SKM-1 (cell line): ENCODE results near the gene SMAD3.
"Not testable (repeated sequence)": the region's sequence is repeated elsewhere in the genome, so short reads cannot be mapped to it uniquely, and the experiment has no call there.

Experiments used
- DNase-seq: peaks from one replicate; lab custom pipeline; 2025; ENCODE audit not compliant: unreplicated experiment; lab: John Stamatoyannopoulos, UW

SMAD3 gene

DNA sequence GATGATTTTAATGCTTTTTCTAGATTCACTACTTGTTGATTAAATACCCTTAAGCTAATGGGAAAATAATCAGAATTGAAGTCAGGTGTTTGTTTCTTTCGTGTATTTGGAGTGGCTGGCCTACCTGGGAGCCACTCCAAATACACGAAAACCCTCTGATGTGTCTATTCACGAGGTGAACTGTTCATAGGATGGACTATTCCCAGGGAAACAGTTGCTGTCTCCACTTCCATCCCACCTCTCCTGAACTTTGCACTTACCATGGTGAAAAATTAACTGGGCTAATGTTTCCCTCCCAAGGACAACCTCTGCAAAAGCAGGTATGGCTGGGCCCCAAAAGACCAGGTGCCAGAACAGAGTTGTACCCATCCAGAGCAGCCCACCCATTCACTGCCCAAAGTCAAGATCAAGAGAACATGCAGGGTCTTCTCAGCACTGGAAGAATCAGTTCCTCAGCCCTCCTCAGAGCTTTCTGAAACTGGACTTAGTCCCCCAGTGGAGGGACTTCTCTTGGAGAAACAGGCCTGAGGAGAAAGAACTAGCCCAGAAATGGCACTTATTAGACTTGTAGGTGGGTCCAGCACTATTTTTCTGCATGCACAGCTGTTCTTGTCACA lies 2.9 kb upstream of the SMAD3 start:
- DNase-seq = no peak

DNA sequence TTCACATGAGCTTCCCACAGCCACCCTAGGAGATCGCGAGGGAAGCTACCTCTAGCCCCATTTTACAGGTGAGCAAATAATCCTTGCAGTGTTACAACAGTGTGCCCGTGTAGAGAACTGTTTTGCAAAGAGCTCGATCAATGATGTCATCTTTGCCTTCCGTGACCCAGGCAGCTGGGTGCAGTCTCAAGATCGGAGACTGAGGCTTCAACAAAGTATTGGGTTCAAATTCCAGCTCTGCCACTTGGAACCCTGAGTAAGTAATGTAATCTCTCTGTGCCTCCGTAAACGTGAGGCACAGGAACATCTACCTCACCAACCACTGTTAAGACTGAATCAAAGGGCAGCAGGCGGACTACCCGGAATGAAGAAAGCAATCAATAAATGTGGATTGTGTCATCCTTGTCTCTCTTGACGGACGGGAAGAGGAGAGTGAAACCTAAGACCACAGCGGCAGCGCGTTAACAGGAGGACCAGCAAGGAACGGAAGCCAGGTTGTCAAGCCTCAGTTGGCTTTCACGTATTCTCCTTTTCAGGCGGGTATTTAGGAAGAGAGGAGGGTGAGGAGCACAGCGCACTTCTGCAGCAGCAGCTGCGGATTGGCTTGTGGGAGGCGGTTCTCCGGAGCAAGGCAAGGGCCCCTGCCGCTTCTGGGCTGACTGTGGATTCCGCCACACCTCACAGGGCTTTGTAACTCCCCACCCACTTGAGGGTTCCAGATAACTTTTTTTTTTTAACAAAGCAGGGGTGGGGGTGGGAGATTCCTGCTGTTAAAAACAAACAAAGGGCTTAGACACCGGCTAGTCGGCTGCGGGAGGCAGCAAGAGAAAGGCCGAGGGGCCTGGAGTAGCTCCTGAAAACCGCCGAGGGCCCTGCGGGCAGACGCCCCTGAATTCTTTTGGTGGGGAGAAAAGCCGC lies 1.5 kb upstream of the SMAD3 start:
- no peak for DNase-seq

GRCh38 chr15:67064607-67065530 lies 533 bp upstream of the SMAD3 start:
- DNase-seq = no peak

- no peak for DNase-seq
Measured at GRCh38 chr15:67066041-67066958, 898 bp downstream of the SMAD3 start.

DNA sequence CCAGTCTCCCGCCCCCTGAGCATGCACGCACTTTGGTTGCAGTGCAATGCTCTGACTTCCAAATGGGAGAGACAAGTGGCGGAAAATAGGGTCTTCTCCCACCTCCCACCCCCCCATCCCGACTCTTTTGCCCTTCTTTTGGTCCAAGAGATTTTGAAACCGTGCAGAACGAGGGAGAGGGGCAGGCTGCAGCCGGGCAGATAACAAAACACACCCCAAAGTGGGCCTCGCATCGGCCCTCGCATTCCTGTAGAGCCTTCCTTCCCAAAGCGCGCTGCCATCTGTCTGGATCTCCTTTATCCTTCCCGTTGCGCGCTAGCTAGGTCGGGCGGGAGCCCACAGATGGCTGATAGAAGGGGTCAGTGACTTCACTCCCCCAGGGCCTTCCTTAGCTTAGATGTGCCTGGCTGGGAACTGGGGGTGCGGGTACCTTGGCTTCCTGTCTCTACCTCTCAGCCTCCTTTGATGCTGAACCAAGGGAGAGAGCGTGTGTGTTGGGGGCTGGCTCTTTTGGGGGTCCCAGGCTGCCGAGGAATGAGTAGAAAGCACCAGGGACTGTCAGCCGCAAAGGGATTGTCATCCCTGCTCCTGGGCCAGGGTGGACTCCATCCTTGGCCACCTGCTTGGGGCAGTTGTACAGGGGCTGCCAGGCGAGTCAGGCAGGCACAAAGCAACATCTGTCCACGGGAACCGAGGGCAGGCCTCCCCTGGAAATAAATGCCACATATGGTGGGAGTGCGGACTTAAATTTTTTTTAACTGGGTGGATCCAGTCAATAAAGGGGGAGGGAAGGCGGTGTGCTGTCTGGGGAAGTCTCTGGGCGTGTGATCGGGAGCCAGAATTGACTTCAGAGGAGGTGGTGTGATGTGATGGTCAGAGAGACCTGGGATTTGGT lies 1.8 kb downstream of the SMAD3 start:
- DNase-seq = no peak

DNA sequence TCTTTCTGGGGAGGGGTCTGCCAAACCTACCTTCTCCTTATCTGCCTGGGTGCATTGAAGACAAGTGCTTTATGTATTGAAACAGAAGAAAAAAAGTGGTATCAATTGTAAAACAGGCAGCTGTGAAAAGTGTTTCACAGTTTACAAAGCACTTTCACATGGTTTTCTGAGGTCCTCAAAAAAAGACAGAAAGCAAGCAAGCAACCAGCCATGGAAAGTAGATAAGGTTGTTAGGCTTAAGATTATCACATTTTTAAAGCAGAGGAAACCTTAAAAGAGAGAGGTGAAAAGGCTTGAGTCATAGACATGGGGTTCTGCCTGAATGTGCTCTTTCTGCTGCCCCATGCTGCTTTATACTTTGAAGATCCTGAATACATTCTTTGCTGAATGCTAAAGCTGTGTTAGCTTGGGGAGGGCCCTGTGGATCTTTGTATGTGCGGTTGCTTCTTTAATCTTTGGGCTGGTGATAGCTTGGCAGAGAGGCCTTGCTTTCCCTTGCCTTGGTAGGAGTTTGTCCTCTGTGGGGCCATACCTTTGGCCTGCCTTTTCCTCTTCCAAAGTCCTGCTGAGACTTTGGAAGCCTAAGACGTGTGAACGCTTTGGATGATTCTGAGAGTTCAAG lies 2.6 kb downstream of the SMAD3 start:
- DNase-seq = no peak

- DNase-seq = no peak
Measured at GRCh38 chr15:67068710-67069400, 3.5 kb downstream of the SMAD3 start.

- DNase-seq = no peak
Measured at GRCh38 chr15:67070150-67070549, 4.7 kb downstream of the SMAD3 start.

- no peak for DNase-seq
Measured at GRCh38 chr15:67070892-67071664, 5.7 kb downstream of the SMAD3 start.

DNA sequence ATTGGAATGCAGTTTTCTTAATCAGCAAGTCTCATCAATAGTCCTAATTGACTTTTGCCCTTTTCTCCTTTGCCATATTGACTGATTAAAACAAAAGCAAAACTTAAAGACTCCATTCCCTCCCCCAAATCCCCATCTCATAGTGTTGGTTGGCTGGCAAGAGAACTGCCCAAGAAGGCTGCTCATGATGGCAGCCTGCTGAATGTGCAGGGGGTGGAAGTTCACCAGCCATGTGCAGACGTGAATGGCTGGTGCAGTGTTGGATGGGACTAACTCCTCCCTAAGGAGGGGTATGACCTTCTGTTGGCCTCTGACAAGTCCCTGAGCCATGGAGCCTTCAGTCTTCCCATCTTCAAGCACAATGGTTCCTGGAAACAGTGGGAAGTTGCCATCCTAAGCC lies 7.0 kb downstream of the SMAD3 start:
- no peak for DNase-seq

DNA sequence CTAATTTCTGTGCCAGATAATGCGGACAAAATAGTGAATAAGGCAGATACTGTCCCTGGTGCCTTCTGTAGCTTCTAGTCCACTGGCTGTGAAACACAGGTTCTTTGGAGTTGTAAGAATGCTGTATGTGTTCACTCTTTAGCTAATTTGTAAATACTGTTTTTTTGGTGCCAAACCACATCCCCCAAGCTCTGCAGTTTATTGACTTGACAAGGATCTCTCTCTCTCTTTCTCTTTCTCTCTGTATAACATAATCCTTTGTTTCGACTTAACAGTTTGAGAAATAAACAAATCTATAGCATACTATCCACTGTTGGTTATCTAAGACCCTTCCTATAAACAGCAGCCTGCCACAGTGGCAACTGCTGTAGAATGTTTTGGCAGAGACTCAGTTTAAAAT lies 7.6 kb downstream of the SMAD3 start:
- DNase-seq = no peak

DNA sequence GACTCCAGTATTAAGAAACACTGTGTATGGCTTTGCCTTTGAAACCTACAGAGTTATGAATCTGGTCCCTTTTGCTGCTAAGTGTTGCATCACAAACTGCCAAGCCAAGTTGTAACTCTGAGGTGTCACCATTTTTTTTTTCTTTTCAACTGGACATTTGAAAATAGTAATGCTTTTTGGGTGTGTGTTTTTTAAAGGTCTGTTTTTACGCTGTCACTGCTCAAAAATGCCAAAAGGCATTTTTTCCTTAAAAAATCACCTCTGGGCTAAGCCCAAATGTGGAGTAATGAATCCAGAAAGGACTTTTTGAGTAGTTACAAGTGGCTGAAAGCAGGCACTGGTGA lies 9.5 kb downstream of the SMAD3 start:
- DNase-seq = no peak

DNA sequence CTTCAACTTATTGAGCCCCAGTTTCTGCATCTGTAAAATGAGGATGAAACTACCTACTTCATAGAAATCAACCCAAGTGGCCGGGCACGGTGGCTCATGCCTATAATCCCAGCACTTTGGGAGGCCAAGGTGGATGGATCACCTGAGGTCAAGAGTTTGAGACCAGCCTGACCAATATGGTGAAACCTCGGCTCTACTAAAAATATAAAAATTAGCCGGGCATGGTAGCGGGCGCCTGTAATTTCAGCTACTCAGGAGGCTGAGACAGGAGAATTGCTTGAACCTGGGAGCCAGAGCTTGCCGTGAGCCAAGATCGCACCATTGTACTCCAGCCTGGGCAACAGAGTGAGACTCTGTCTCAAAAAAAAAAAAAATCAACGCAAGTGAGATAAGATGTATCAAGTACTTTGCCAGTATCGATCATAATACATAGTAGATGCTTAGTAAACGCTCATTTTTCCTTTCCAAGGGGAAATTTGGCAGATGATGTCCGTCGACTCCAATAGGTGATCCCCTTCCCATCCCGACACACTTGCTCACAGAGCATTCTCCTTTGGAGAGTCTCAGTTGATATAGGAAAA lies 10.2 kb downstream of the SMAD3 start:
- not testable (repeated sequence) for DNase-seq

DNA sequence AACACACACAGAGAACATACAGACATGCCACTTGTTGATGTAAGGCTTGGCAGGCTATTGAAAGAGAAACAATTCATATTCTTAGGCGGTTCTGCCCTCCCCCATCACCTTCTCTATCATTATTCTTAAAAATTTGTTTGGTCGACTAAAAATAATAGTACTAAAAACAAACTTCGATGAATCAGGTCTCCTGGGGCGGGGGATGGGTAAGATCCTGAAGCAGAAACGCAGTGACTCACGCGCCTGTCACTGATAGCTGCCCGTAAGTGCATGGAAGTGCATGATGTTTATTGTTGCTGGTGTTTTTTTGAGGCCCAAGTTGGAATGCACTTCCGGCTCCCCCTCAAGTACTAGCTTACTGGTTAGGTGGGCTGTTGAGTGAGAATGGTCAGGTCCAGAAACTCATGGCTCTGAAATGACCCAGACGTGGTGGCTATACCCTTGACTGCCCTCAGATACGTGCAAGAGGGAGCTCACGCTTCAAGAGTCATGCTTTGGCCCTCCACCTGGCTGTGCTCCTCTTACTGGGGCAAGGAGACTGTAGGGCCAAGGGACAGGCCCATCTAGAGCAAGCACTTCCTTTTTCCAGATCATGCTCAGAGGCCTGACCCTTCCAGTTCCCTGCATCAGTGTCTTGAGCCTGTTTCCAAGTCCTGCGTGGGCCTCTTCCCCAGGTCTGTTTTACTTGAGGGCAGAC lies 10.9 kb downstream of the SMAD3 start:
- DNase-seq = no peak

DNA sequence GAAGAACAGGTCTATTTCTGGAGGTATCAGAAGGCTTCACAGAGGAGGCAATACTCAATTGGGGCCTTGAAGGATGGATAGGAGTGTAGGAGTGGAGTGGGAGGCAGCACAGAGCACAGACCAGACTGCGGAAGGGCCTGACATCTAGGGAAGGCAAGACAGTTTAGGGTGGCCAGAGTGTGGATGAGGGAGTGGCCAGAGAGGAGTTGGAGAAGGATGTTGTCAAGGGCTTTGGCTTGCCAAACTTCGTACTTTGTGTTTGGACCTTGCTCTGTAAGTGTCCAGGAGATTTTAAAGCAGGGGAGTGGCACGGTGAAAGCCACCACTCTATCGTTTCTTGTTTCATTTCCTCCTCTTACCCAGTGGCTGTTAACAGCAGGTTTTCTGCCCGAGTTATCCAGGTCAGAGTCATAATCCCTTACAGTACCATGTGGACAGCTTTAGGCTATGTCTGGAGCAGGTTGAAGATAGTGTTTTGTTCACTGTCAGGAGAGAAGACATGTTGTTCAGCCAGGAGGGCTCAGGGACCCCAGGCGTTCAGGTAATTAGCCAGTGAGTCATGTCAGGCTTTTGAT lies 12.3 kb downstream of the SMAD3 start:
- DNase-seq = no peak

- DNase-seq = no peak
Measured at GRCh38 chr15:67079361-67079760, 14.0 kb downstream of the SMAD3 start.
